Measurements from ENCODE around the gene ZNF516.
A peak's percentile ranks its signal among the peaks of the same experiment; 100 is the strongest.

ZNF516 gene

DNA sequence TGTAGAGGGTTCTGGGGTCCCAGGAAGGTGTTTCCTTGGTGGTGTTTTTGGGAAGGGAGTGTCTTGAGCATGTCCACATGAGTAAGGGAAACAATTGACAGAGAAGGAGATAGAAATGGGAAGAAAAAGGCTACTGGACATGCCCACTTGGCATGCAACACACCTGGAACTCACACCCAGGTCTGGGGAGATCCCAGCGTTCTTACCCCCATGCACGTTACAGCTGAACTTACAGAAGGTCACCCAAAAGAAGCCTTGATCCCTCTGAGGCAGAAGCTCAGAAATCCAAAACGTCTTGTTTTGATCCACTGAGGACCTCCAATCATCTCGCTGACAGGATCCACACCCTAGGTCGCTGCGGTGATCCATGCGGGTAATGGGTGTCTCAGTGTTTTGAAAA, 142.0 kb downstream of the ZNF516 start:
- TF ChIP-seq, protein P1, sequence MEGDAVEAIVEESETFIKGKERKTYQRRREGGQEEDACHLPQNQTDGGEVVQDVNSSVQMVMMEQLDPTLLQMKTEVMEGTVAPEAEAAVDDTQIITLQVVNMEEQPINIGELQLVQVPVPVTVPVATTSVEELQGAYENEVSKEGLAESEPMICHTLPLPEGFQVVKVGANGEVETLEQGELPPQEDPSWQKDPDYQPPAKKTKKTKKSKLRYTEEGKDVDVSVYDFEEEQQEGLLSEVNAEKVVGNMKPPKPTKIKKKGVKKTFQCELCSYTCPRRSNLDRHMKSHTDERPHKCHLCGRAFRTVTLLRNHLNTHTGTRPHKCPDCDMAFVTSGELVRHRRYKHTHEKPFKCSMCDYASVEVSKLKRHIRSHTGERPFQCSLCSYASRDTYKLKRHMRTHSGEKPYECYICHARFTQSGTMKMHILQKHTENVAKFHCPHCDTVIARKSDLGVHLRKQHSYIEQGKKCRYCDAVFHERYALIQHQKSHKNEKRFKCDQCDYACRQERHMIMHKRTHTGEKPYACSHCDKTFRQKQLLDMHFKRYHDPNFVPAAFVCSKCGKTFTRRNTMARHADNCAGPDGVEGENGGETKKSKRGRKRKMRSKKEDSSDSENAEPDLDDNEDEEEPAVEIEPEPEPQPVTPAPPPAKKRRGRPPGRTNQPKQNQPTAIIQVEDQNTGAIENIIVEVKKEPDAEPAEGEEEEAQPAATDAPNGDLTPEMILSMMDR (IDR thresholded peaks at IDR 0.05; ENCODE audit: borderline replicate concordance, extremely low read depth, low read length, poor library complexity, severe bottlenecking) = no peak
- TF ChIP-seq EZH2 (IDR thresholded peaks at IDR 0.05; ENCODE audit: borderline replicate concordance, low read depth, low read length, severe bottlenecking) = no peak
- H3K27me3 ChIP-seq (ENCODE audit: insufficient read depth, low read length, poor library complexity) = no peaks in the 10 kb centered on the region
- no peak overlapping the region for H3K4me3 ChIP-seq (ENCODE audit: low read depth in 1 of 2, low read length in 2 of 2)
- 0 out of 2 replicates have a peak, but pooled peaks cover 3% of the 10 kb centered on the region for H3K36me3 ChIP-seq (ENCODE audit: insufficient read depth, low read length)
- no peak overlapping the region for H2AFZ ChIP-seq (ENCODE audit: low read depth, low read length)
- no peak overlapping the region for H3K27ac ChIP-seq (ENCODE audit: low read length)
- H3K9me3 ChIP-seq (ENCODE audit: insufficient read depth, low read length, severe bottlenecking) = peaks cover 15% of the 10 kb centered on the region
- peaks cover 18% of the 10 kb centered on the region for H3K4me1 ChIP-seq (ENCODE audit: insufficient read depth, low read length)
- H3K9ac ChIP-seq (ENCODE audit: low read depth, low read length) = no peak overlapping the region
- no peak for ATAC-seq (ENCODE audit: insufficient read depth, low read depth)
- no peak overlapping the region for H3K4me2 ChIP-seq (ENCODE audit: insufficient read depth, low read length)
- DNase-seq = no peak
- H4K20me1 ChIP-seq (ENCODE audit: insufficient read depth, low read length) = no peaks in the 10 kb centered on the region
- no peaks in the 10 kb centered on the region for H3K79me2 ChIP-seq (ENCODE audit: insufficient read depth, low read length)

DNA sequence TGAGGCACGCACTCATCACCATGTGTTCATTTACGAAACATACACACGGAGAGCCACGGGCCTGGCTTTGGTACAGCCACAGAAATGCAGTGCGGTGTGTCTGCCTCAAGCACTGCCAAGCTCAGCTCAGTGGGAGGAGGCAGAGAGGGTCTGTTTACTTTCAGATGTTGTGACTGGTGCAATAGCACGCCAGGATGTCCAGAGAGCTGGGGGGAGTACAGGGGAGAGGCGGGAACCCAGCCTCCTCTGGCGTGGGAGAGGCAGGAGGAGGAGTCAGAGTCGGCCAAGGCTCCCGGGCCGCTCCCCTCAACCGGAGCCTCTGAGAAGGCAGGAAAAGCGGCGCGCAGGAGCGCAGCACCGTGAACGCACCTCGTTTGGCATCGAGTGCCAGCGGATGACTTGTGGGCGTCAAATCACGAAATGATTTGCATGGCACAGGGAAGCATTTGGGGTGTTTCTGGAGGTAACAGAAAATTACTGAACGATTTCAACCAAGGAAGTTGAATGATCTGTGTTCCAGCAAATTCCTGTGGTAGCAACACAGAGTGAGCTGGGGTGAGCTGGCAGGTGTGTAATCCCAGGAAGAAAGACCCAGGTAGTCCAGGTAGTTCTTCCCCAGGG, 143.0 kb downstream of the ZNF516 start:
- Histone ChIP-seq H3K4me1 (ENCODE audit: insufficient read depth, low read length) (peaks cover 11% of the 10 kb centered on the region), H3K27ac (ENCODE audit: low read length) (peak overlapping the region; percentile 45), H4K20me1 (ENCODE audit: insufficient read depth, low read length) (no peaks in the 10 kb centered on the region), H3K36me3 (ENCODE audit: insufficient read depth, low read length) (0 out of 2 replicates have a peak, but pooled peaks cover 3% of the 10 kb centered on the region), H2AFZ (ENCODE audit: low read depth, low read length) (no peak overlapping the region), H3K27me3 (ENCODE audit: insufficient read depth, low read length, poor library complexity) (no peaks in the 10 kb centered on the region), H3K4me3 (ENCODE audit: low read depth in 1 of 2, low read length in 2 of 2) (no peak overlapping the region), H3K79me2 (ENCODE audit: insufficient read depth, low read length) (no peaks in the 10 kb centered on the region), H3K9me3 (ENCODE audit: insufficient read depth, low read length, severe bottlenecking) (peaks cover 15% of the 10 kb centered on the region), H3K9ac (ENCODE audit: low read depth, low read length) (no peak overlapping the region), H3K4me2 (ENCODE audit: insufficient read depth, low read length) (no peak overlapping the region)
- TF ChIP-seq, protein P1 (IDR thresholded peaks at IDR 0.05; ENCODE audit: borderline replicate concordance, extremely low read depth, low read length, poor library complexity, severe bottlenecking) = no peak
- no peak for TF ChIP-seq EZH2 (IDR thresholded peaks at IDR 0.05; ENCODE audit: borderline replicate concordance, low read depth, low read length, severe bottlenecking)
- DNase-seq (no peak), ATAC-seq (ENCODE audit: insufficient read depth, low read depth) (peak; percentile 16; the same call in 1 of the 3 replicates)

DNA sequence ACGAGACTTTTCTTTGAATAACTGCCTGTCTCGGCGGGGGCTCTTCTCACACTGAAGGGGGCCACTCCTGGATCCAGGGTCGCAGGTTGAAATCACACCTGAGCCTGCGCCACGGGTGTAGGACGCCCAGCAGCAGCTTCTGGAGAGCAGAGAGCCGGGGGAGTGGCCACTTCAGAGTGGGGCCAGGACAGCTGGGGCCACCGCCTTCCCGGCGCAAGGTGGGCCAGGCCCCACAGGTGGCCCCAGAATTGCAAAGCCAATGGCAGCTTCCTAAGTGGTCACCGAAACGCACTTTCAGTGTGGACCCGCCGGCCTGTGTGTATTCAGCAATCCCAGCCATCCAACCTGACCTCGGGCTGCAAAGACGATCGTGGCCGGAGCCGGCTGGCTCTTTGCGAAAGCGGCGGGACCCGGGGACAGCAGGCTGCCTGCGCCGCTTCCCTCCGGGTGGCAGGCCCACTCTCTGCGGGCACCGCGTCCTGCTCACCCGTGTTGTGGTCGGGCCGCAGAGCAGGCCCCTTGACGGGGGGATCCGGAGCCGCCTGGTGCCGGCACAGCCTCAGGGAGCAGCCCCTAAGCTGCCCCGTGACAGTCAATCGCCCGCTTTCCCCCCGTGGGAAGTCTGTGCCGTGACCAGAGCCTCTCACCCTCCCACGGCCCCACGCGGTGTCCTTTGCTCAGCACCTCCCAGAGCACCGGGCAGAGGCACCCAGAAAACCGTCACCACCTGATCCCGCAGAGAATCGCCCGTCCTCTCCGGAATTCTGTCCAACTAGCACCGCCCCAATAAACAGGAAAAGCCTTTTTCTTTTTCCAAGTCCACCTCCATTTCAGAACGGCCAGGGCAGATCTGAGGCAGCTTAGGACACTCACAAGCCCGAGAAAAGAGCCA, 144.7 kb downstream of the ZNF516 start:
- no peak for ATAC-seq (ENCODE audit: insufficient read depth, low read depth)
- H3K36me3 ChIP-seq (ENCODE audit: insufficient read depth, low read length) = 0 out of 2 replicates have a peak, but pooled peaks cover 3% of the 10 kb centered on the region
- no peak for TF ChIP-seq EZH2 (IDR thresholded peaks at IDR 0.05; ENCODE audit: borderline replicate concordance, low read depth, low read length, severe bottlenecking)
- TF ChIP-seq, protein P1 (IDR thresholded peaks at IDR 0.05; ENCODE audit: borderline replicate concordance, extremely low read depth, low read length, poor library complexity, severe bottlenecking) = no peak
- H2AFZ ChIP-seq (ENCODE audit: low read depth, low read length) = no peak overlapping the region
- DNase-seq = no peak
- H4K20me1 ChIP-seq (ENCODE audit: insufficient read depth, low read length) = no peaks in the 10 kb centered on the region
- H3K9me3 ChIP-seq (ENCODE audit: insufficient read depth, low read length, severe bottlenecking) = peaks cover 15% of the 10 kb centered on the region
- H3K27me3 ChIP-seq (ENCODE audit: insufficient read depth, low read length, poor library complexity) = no peaks in the 10 kb centered on the region
- H3K27ac ChIP-seq (ENCODE audit: low read length) = peak overlapping the region; percentile 9; the same call in 1 of the 2 replicates
- H3K79me2 ChIP-seq (ENCODE audit: insufficient read depth, low read length) = no peaks in the 10 kb centered on the region
- no peak overlapping the region for H3K4me2 ChIP-seq (ENCODE audit: insufficient read depth, low read length)
- 0 out of 2 replicates have a peak overlapping the region, but pooled peaks have one; percentile 3 for H3K9ac ChIP-seq (ENCODE audit: low read depth, low read length)
- H3K4me3 ChIP-seq (ENCODE audit: low read depth in 1 of 2, low read length in 2 of 2) = no peak overlapping the region
- peaks cover 11% of the 10 kb centered on the region for H3K4me1 ChIP-seq (ENCODE audit: insufficient read depth, low read length)
